MM.1S (cell line): ENCODE data around the gene ABCA13.

Source experiments
- DNase-seq: peaks from one replicate; pipeline ENCODE4 v3.0.0-alpha.2; 2015
- H2AFZ ChIP-seq: fragments of 300-600 bp; sonication (generic); 2 replicates; pipeline ENCODE4 v1.6.0; 2016; ENCODE audit warnings: antibody characterized with exemption, low read length
- H3F3A ChIP-seq: fragments of 300-600 bp; sonication (generic); 2 replicates; pipeline ENCODE4 v1.6.1; 2016; ENCODE audit warnings: mild to moderate bottlenecking, antibody characterized with exemption, low read length, moderate library complexity, mixed read lengths; ENCODE audit not compliant: insufficient read depth
- H3K27ac ChIP-seq: fragments of 300-600 bp; sonication (generic); 2 replicates; pipeline ENCODE4 v1.5.1; 2016; ENCODE audit warnings: mild to moderate bottlenecking, low read length
- H3K27me3 ChIP-seq: fragments of 300-600 bp; sonication (generic); replicated peaks from 2 replicates; pipeline ENCODE4 v1.6.0; 2016; ENCODE audit warnings: low read length; ENCODE audit not compliant: insufficient read depth
- H3K36me3 ChIP-seq: fragments of 300-600 bp; sonication (generic); replicated peaks from 2 replicates; pipeline ENCODE4 v1.6.1; 2016; ENCODE audit warnings: mild to moderate bottlenecking, low read length, mixed read lengths; ENCODE audit not compliant: insufficient read depth
- H3K4me1 ChIP-seq: fragments of 300-600 bp; sonication (generic); 2 replicates; pipeline ENCODE4 v1.6.1; 2016; ENCODE audit warnings: low read length, mixed read lengths
- H3K4me2 ChIP-seq: fragments of 300-600 bp; sonication (generic); 2 replicates; pipeline ENCODE4 v1.6.0; 2016; ENCODE audit warnings: low read depth, low read length
- H3K4me3 ChIP-seq: fragments of 300-600 bp; sonication (generic); 2 replicates; pipeline ENCODE4 v1.5.1; 2016; ENCODE audit warnings: low read length, mixed read lengths
- H3K79me2 ChIP-seq: fragments of 300-600 bp; sonication (generic); 2 replicates; pipeline ENCODE4 v1.6.1; 2016; ENCODE audit warnings: mixed run types, low read length, mixed read lengths
- H3K9ac ChIP-seq: fragments of 300-600 bp; sonication (generic); 2 replicates; pipeline ENCODE4 v1.6.1; 2016; ENCODE audit warnings: low read length, mixed read lengths
- H3K9me2 ChIP-seq: fragments of 300-600 bp; sonication (generic); replicated peaks from 2 replicates; pipeline ENCODE4 v1.6.1; 2016; ENCODE audit warnings: mild to moderate bottlenecking, low read length, mixed read lengths; ENCODE audit not compliant: insufficient read depth
- H3K9me3 ChIP-seq: fragments of 300-600 bp; sonication (generic); replicated peaks from 2 replicates; pipeline ENCODE4 v1.6.1; 2016; ENCODE audit warnings: mild to moderate bottlenecking, low read length, mixed read lengths; ENCODE audit not compliant: insufficient read depth
- H4K20me1 ChIP-seq: fragments of 300-600 bp; sonication (generic); 2 replicates; pipeline ENCODE4 v1.6.1; 2016; ENCODE audit warnings: mild to moderate bottlenecking, low read length, moderate library complexity, mixed read lengths; ENCODE audit not compliant: insufficient read depth
- CTCF ChIP-seq: fragments of 300-600 bp; sonication (generic); IDR thresholded peaks from 2 replicates; pipeline ENCODE4 v1.5.1; 2016; ENCODE audit warnings: antibody characterized with exemption, low read length, mixed read lengths
- EZH2 ChIP-seq: fragments of 300-600 bp; sonication (generic); optimal IDR thresholded peaks from 2 replicates; pipeline ENCODE3; 2017; ENCODE audit warnings: low read depth, mild to moderate bottlenecking, antibody characterized with exemption, low read length, mixed read lengths
- EZH2phosphoT487 ChIP-seq: fragments of 300-600 bp; sonication (generic); IDR thresholded peaks from 2 replicates; pipeline ENCODE4 v1.6.1; 2018; ENCODE audit warnings: antibody characterized with exemption, low read length

The ABCA13 gene

GRCh38 chr7:48292949-48293348 is 121.7 kb downstream of the ABCA13 start:
- Histone ChIP-seq H3K9me3 (no peaks in the 10 kb centered on the region), H3K27me3 (no peaks in the 10 kb centered on the region), H3K36me3 (no peaks in the 10 kb centered on the region), H3K4me1 (peaks cover 4% of the 10 kb centered on the region), H3K4me2 (no peak overlapping the region), H3K9ac (no peak overlapping the region), H3K27ac (no peak overlapping the region), H2AFZ (no peak overlapping the region), H4K20me1 (no peaks in the 10 kb centered on the region), H3K4me3 (no peak overlapping the region), H3K9me2 (no peaks in the 10 kb centered on the region), H3F3A (no peaks in the 10 kb centered on the region), H3K79me2 (no peaks in the 10 kb centered on the region)
- TF ChIP-seq CTCF (no peak), EZH2phosphoT487 (no peak), EZH2 (no peak)
- DNase-seq: no peak

GRCh38 chr7:48295296-48295971 is 124.2 kb downstream of the ABCA13 start:
- no peak for DNase-seq
- Histone ChIP-seq H3K36me3 (no peaks in the 10 kb centered on the region), H3K9me2 (no peaks in the 10 kb centered on the region), H3K9me3 (no peaks in the 10 kb centered on the region), H3K4me3 (no peak overlapping the region), H3K27ac (no peak overlapping the region), H3F3A (0 out of 2 replicates have a peak, but pooled peaks cover 7% of the 10 kb centered on the region), H3K27me3 (no peaks in the 10 kb centered on the region), H3K79me2 (no peaks in the 10 kb centered on the region), H4K20me1 (no peaks in the 10 kb centered on the region), H3K4me2 (no peak overlapping the region), H3K4me1 (peaks cover 27% of the 10 kb centered on the region), H2AFZ (no peak overlapping the region), H3K9ac (no peak overlapping the region)
- TF ChIP-seq CTCF (no peak), EZH2phosphoT487 (no peak), EZH2 (no peak)

GRCh38 chr7:48296966-48297365 is 125.7 kb downstream of the ABCA13 start:
- Histone ChIP-seq H3K4me2 (no peak overlapping the region), H3K9me3 (no peaks in the 10 kb centered on the region), H3K79me2 (no peaks in the 10 kb centered on the region), H3F3A (0 out of 2 replicates have a peak, but pooled peaks cover 7% of the 10 kb centered on the region), H3K9me2 (no peaks in the 10 kb centered on the region), H3K4me1 (peaks cover 27% of the 10 kb centered on the region), H2AFZ (no peak overlapping the region), H3K4me3 (no peak overlapping the region), H3K36me3 (no peaks in the 10 kb centered on the region), H4K20me1 (no peaks in the 10 kb centered on the region), H3K27ac (no peak overlapping the region), H3K9ac (no peak overlapping the region), H3K27me3 (no peaks in the 10 kb centered on the region)
- DNase-seq: no peak
- no peak for TF ChIP-seq EZH2phosphoT487
- no peak for TF ChIP-seq CTCF
- no peak for TF ChIP-seq EZH2
